ENCODE measurements around the gene AFAP1L1. TPM values are rescaled to one million over a fixed set of nuclear protein-coding genes. Genes with fewer than 3 reads are reported as not detected.

Gene AFAP1L1
- total RNA-seq, 4 donors from 2014 or later, result 10.3 to 20.6 (median 14.0) TPM

GRCh38 chr5:149352169-149352568 is 80.5 kb downstream of the AFAP1L1 start:
- no peaks in the 10 kb centered on the region for H3K9me3 ChIP-seq
- H3K4me1 ChIP-seq, result peaks cover 0 to 19% (median 3%) of the 10 kb centered on the region in 3 donors
- no peak for ATAC-seq
- H3K27ac ChIP-seq, result no peak overlapping the region
- no peaks in the 10 kb centered on the region for H3K27me3 ChIP-seq
- peaks cover 4 to 80% of the 10 kb centered on the region in 2 donors for H3K36me3 ChIP-seq
- TF ChIP-seq EP300 (IDR thresholded peaks at IDR 0.05), result no peak
- TF ChIP-seq POLR2A (IDR thresholded peaks at IDR 0.05), result no peak
- TF ChIP-seq CTCF (IDR thresholded peaks at IDR 0.05), result no peak
- no peak for TF ChIP-seq POLR2AphosphoS5 (IDR thresholded peaks at IDR 0.05)
- no peak overlapping the region for H3K4me3 ChIP-seq
- WGBS, 2 donors (ENCODE audit: low coverage in 1 of 2), result 81 to 82% methylated on average over 4 of the region's 4 CpGs

- Histone ChIP-seq H3K36me3 (peaks cover 4 to 67% of the 10 kb centered on the region in 2 donors), H3K27me3 (no peaks in the 10 kb centered on the region), H3K27ac (no peak overlapping the region), H3K9me3 (no peaks in the 10 kb centered on the region), H3K4me1 (peaks cover 0 to 19% (median 3%) of the 10 kb centered on the region in 3 donors), H3K4me3 (no peak overlapping the region)
- TF ChIP-seq POLR2A (IDR thresholded peaks at IDR 0.05) (no peak), CTCF (IDR thresholded peaks at IDR 0.05) (no peak), POLR2AphosphoS5 (IDR thresholded peaks at IDR 0.05) (no peak), EP300 (IDR thresholded peaks at IDR 0.05) (no peak)
- ATAC-seq, result no peak
- WGBS, 2 donors (ENCODE audit: low coverage in 1 of 2), result 70 to 93% methylated on average over 2 of the region's 2 CpGs
Measured at GRCh38 chr5:149353911-149354310, 82.3 kb downstream of the AFAP1L1 start.

DNA sequence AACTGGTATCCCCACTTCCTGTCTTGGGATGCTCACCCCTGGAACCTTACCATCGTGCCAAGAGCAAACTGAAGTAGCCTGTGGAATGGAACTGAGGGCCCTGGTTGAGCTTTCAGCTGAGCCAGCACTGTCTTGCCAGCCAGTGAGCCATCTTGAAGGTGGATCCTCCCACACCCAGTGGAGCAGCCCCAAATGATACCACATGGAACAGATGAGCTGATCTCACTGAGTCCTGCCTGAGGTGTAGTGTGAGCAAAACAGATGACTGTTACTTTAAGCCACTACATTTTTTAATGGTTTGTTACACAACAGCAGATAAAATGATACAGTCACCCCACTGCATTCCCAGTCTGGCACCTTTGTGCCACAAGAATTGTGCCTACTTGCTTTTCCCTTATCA is 84.0 kb downstream of the AFAP1L1 start:
- Histone ChIP-seq H3K4me1 (peaks cover 0 to 20% (median 3%) of the 10 kb centered on the region in 3 donors), H3K27me3 (no peaks in the 10 kb centered on the region), H3K36me3 (peaks cover 0 to 49% of the 10 kb centered on the region in 2 donors), H3K9me3 (no peaks in the 10 kb centered on the region), H3K27ac (no peak overlapping the region), H3K4me3 (no peak overlapping the region)
- TF ChIP-seq POLR2AphosphoS5 (IDR thresholded peaks at IDR 0.05) (no peak), CTCF (IDR thresholded peaks at IDR 0.05) (no peak), EP300 (IDR thresholded peaks at IDR 0.05) (no peak), POLR2A (IDR thresholded peaks at IDR 0.05) (no peak)
- no CpG with 5 or more reads among the region's 1 CpG for WGBS, 2 donors (ENCODE audit: low coverage in 1 of 2)
- ATAC-seq, result no peak

- Histone ChIP-seq H3K27me3 (no peaks in the 10 kb centered on the region), H3K27ac (no peak overlapping the region), H3K36me3 (peaks cover 0 to 42% of the 10 kb centered on the region in 2 donors), H3K9me3 (no peaks in the 10 kb centered on the region), H3K4me3 (no peak overlapping the region), H3K4me1 (peaks cover 0 to 20% (median 3%) of the 10 kb centered on the region in 3 donors)
- WGBS, 2 donors (ENCODE audit: low coverage in 1 of 2), result 86 to 90% methylated on average over 2 to 7 of the region's 8 CpGs
- TF ChIP-seq EP300 (IDR thresholded peaks at IDR 0.05) (no peak), POLR2A (IDR thresholded peaks at IDR 0.05) (no peak), POLR2AphosphoS5 (IDR thresholded peaks at IDR 0.05) (no peak), CTCF (IDR thresholded peaks at IDR 0.05) (no peak)
- no peak for ATAC-seq
Measured at GRCh38 chr5:149356391-149356790, 84.7 kb downstream of the AFAP1L1 start.
